Fibroblast of lung (primary cell): ENCODE measurements around the gene SCFD2. TPM values are rescaled to one million over a fixed set of nuclear protein-coding genes. Genes with fewer than 3 reads are reported as not detected.

Experiments
- DNase-seq, 2 donors: peaks; one replicate each; pipeline versions ENCODE4 v3.0.0 to v3.0.0-alpha.2; 2010; ENCODE audit warnings: low read depth in 2 of 2
- H2AFZ ChIP-seq: 2 replicates; pipeline ENCODE4 v1.5.1; 2012; ENCODE audit warnings: low read length, control low read depth, inconsistent platforms
- H3K27ac ChIP-seq: 2 replicates; pipeline ENCODE4 v1.5.1; 2011; ENCODE audit warnings: low read length, control low read depth; ENCODE audit not compliant: insufficient read depth
- H3K27me3 ChIP-seq: 2 replicates; pipeline ENCODE4 v1.5.1; 2011; ENCODE audit warnings: mild to moderate bottlenecking, low read length; ENCODE audit not compliant: control insufficient read depth, insufficient read depth
- H3K36me3 ChIP-seq: 2 replicates; pipeline ENCODE4 v1.5.1; 2011; ENCODE audit warnings: low read length; ENCODE audit not compliant: control insufficient read depth, insufficient read depth
- H3K4me1 ChIP-seq: 2 replicates; pipeline ENCODE4 v1.5.1; 2011; ENCODE audit warnings: low read length; ENCODE audit not compliant: control insufficient read depth, insufficient read depth; ENCODE audit errors: extremely low read depth
- H3K4me2 ChIP-seq: 2 replicates; pipeline ENCODE4 v1.5.1; 2011; ENCODE audit warnings: low read length, control low read depth; ENCODE audit not compliant: insufficient read depth; ENCODE audit errors: extremely low read depth
- H3K4me3 ChIP-seq, 4 experiments: fragments of 200-600 bp in 1 of 4; sonication (generic) in 1 of 4; replicated peaks in 1 of 4; 2 replicates each; pipeline ENCODE4 v1.5.1; 2011 to 2016; ENCODE audit warnings: low read length in 4 of 4, low read depth in 3 of 4, mild to moderate bottlenecking in 3 of 4, control low read depth in 2 of 4, inconsistent platforms in 1 of 4, mixed read lengths in 1 of 4; ENCODE audit not compliant: insufficient read depth in 1 of 4; ENCODE audit errors: control extremely low read depth in 1 of 4
- H3K79me2 ChIP-seq: 2 replicates; pipeline ENCODE4 v1.5.1; 2012; ENCODE audit warnings: mild to moderate bottlenecking, low read length, inconsistent platforms; ENCODE audit not compliant: control insufficient read depth, insufficient read depth
- H3K9ac ChIP-seq: 2 replicates; pipeline ENCODE4 v1.5.1; 2011; ENCODE audit warnings: mild to moderate bottlenecking, low read length, control low read depth; ENCODE audit not compliant: insufficient read depth
- H3K9me3 ChIP-seq: 2 replicates; pipeline ENCODE4 v1.5.1; 2012; ENCODE audit warnings: low read depth, low read length; ENCODE audit not compliant: control insufficient read depth, insufficient read depth
- H4K20me1 ChIP-seq: 2 replicates; pipeline ENCODE4 v1.5.1; 2011; ENCODE audit warnings: low read length; ENCODE audit not compliant: control insufficient read depth, insufficient read depth; ENCODE audit errors: extremely low read depth
- CTCF ChIP-seq, 2 donors: IDR thresholded peaks in 1 of 2; conservative IDR thresholded peaks in 1 of 2; 1 replicate in 1 of 2; 2 replicates in 1 of 2; pipeline ENCODE4 v1.5.1; 2011 to 2012; ENCODE audit warnings: low read length in 2 of 2, control low read depth in 1 of 2, inconsistent platforms in 1 of 2, low read depth in 1 of 2, mild to moderate bottlenecking in 1 of 2
- EZH2 ChIP-seq: IDR thresholded peaks from 2 replicates; pipeline ENCODE4 v1.5.1; 2012; ENCODE audit warnings: low read length, control low read depth, mild to moderate bottlenecking; ENCODE audit errors: missing control alignments
- polyA plus RNA-seq, 2 donors: library from polyadenylated mRNA; depleted of rRNA in 1 of 2; stranded (reverse) in 1 of 2; unstranded in 1 of 2; fragments of >200 nt; gene quantifications; 2 replicates each; pipeline ENCODE4 v1.2.1, GENCODE V29; 2011 to 2012; ENCODE audit warnings: missing spikeins in 1 of 2
- total RNA-seq: library from RNA; depleted of rRNA; stranded (reverse); fragments of >200 nt; gene quantifications from 2 replicates; pipeline ENCODE4 v1.2.1, GENCODE V29; 2014

SCFD2 gene
- total and polyA plus RNA-seq, 2 donors (not counting 1 experiment from before 2014, with no cell fraction given) = 16.2 to 23.1 TPM

- DNase-seq = peak in 1 of 2 donors; percentile 20
- Histone ChIP-seq H4K20me1 (no peaks in the 10 kb centered on the region), H3K27ac (no peak overlapping the region), H3K9ac (no peak overlapping the region), H3K9me3 (no peaks in the 10 kb centered on the region), H3K4me1 (no peaks in the 10 kb centered on the region), H2AFZ (no peak overlapping the region), H3K79me2 (no peaks in the 10 kb centered on the region), H3K4me3 (no peak overlapping the region), H3K36me3 (no peaks in the 10 kb centered on the region), H3K27me3 (no peaks in the 10 kb centered on the region), H3K4me2 (no peak overlapping the region)
- TF ChIP-seq CTCF (conservative IDR thresholded peaks at IDR 0.05 in 1 of 2, IDR thresholded peaks at IDR 0.05 in 1 of 2; ENCODE audit: low read depth in 1 of 2, low read length in 2 of 2) (no peak), EZH2 (no peak)
Measured at GRCh38 chr4:53169695-53170617, 195.9 kb downstream of the SCFD2 start.

- no peaks in the 10 kb centered on the region for H4K20me1 ChIP-seq
- H2AFZ ChIP-seq = no peak overlapping the region
- no peaks in the 10 kb centered on the region for H3K9me3 ChIP-seq
- no peak for TF ChIP-seq CTCF (conservative IDR thresholded peaks at IDR 0.05 in 1 of 2, IDR thresholded peaks at IDR 0.05 in 1 of 2; ENCODE audit: low read depth in 1 of 2, low read length in 2 of 2)
- TF ChIP-seq EZH2 = no peak
- peak in 1 of 2 donors; percentile 8 for DNase-seq
- no peak overlapping the region for H3K4me2 ChIP-seq
- no peaks in the 10 kb centered on the region for H3K27me3 ChIP-seq
- H3K4me1 ChIP-seq = no peaks in the 10 kb centered on the region
- H3K9ac ChIP-seq = no peak overlapping the region
- no peak overlapping the region for H3K27ac ChIP-seq
- no peaks in the 10 kb centered on the region for H3K79me2 ChIP-seq
- no peak overlapping the region for H3K4me3 ChIP-seq
- no peaks in the 10 kb centered on the region for H3K36me3 ChIP-seq
Measured at GRCh38 chr4:53168228-53168627, 197.6 kb downstream of the SCFD2 start.

- H3K27me3 ChIP-seq = no peaks in the 10 kb centered on the region
- no peak overlapping the region for H3K9ac ChIP-seq
- H3K4me1 ChIP-seq = no peaks in the 10 kb centered on the region
- H3K4me3 ChIP-seq = no peak overlapping the region
- H3K4me2 ChIP-seq = no peak overlapping the region
- H3K79me2 ChIP-seq = no peaks in the 10 kb centered on the region
- no peaks in the 10 kb centered on the region for H4K20me1 ChIP-seq
- H3K36me3 ChIP-seq = no peaks in the 10 kb centered on the region
- TF ChIP-seq EZH2 = no peak
- no peak for TF ChIP-seq CTCF (conservative IDR thresholded peaks at IDR 0.05 in 1 of 2, IDR thresholded peaks at IDR 0.05 in 1 of 2; ENCODE audit: low read depth in 1 of 2, low read length in 2 of 2)
- H3K9me3 ChIP-seq = no peaks in the 10 kb centered on the region
- no peak overlapping the region for H2AFZ ChIP-seq
- no peak overlapping the region for H3K27ac ChIP-seq
- DNase-seq = no peak
Measured at GRCh38 chr4:53162969-53163368, 202.9 kb downstream of the SCFD2 start.
